HG03196 (cell line): ENCODE data around the gene RGS14.
"Not testable (repeated sequence)": the region's sequence is repeated elsewhere in the genome, so short reads cannot be mapped to it uniquely, and the experiment has no call there.

ENCODE experiments used
- ATAC-seq: cut with Tn5 transposase; IDR thresholded peaks from one replicate; pipeline ENCODE4 v1.9.1; 2021; ENCODE audit not compliant: unreplicated experiment

The RGS14 gene

GRCh38 chr5:177327539-177328522 is 29.9 kb upstream of the RGS14 start:
- no peak for ATAC-seq

DNA sequence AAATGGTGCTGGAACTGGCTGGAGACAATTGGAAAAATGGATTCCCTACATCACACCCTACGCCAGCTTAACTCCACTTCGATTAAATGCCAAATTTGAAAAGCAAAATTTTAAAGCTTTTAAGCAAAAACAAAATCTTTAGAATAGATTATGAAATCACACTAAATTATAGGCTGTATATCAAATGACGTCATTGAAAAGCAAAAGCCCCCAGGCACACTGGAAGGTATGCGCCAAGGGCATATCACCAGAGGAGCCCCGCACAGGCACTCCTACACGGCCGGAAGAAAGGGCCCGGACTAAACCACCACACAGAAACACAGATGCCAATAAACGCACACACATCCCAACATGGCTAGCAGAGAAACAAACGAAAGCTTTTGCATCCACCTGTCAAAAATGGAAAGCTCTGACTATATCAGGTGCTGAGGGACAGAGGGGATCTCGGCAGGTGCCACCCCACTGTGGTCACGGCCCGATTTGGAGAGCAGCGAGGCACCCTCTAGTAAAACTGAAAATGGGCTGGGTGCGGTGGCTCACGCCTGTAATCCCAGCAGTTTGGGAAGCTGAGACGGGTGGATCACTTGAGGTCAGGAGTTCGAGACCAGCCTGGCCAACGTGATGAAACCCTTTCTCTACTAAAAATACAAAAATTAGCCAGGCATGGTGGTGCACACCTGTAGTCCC is 29.0 kb upstream of the RGS14 start:
- no peak for ATAC-seq

DNA sequence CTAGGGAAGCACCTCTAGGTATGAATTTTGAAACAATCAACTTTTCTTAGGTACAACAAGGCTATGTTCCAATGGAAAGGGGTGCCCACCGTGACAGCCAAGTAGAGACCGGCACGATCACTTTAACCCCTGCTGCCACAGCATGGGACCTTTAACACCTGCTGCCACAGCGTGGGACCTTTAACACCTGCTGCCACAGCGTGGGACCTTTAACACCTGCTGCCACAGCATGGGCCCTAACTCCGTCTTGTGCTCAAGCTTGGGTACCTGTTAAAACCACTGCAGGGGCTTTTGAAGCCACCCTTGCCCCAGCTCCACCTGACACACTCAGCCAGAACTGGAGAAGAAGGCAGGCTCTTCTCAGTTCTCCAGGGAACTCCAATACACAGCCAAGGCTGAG is 27.8 kb upstream of the RGS14 start:
- no peak for ATAC-seq

- ATAC-seq: no peak
These were observed 26.5 kb upstream of the RGS14 start for GRCh38 chr5:177330991-177331842.

DNA sequence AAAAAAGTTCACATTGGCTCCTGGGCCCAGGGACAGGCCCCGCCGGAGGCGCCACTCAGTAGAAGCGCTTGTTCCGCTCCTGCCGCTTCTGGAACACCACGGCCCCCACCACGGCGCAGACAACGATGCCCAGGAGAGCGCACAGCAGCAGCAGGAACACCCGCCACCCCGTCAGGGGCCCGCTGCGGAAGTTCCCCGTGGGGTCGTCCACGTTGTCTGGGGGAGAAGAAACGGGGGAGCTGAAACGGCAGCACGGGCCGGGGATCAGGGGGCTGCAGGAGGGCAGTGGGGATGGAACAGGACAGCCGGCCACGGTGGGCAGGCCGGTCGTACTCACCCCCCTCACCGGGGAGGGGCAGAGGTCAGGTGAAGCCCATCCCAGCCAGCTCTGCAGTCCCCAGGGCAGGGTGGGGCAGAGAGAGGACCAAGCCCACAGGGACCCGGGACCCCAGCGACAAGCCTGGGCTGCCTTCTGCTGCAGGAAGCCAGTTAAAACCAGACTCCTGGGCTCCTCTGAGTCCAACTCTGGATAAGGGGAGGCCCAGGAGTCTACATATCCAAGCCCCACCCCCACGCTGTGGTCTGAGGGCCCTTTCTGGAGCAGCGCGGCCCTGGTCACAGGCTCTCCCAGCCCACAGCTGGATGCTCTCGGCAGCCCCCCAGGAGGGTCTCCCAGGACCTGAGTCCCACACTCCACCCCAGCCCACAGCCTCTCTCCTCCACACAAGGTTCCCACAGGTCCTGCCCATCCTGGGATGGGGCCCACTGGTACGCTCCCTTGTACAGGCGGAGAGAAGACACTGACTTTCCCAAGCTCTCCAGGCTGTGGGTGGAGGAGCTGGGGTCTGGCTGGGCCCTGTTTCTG is 25.5 kb upstream of the RGS14 start:
- no peak for ATAC-seq

DNA sequence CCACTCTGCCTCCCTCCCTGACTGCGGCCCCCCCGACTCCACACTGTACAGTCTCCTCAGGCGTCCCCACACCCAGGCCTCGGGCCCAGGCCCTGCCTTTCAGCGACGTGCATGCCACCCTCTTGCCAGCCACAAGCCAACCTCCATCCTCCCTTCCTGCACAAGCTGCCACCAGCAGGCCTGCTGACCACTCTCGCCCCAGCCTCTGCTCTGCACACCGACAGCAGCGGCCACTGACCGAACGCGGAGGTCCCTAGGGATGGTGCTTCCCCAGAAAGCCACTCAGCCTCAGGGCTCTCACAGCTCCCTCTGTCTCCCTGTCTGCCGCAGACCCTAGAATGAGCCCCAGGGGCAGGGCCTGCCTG is 24.8 kb upstream of the RGS14 start:
- no peak for ATAC-seq

DNA sequence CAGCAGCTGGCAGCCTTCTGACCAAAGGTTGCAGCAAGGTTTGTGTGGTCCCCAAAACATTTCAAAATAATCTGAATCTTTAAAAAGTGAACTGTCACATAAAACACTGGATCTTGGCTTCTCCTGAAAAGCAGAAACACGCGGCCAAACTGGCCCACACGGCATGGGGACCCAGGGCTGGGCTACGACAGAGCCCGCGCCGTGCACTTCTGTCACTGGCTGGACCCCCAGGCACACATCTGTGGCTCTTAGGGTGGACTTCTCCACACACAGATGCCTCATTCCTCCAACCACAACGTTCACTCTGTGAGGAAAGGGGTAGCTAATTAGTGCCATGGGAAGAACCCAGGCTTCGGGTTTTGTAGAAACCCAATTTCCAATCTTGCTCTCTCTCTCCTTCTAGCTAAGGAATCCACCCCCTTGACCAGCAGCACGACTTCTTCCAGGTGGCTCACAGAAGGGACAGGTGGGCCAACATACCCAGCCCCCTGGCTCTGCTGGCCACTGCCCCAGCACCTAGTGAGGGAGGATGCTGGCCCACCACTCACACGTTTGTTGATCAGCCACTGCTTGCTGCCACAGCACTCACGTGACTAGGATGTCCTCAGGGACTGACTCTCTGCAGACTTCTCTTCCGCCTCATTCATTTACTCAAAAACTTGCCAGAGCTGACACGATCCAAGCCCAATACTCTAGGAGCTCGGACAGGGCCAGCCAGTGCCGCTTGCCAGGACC is 24.1 kb upstream of the RGS14 start:
- ATAC-seq: no peak

- no peak for ATAC-seq
These were observed 23.6 kb upstream of the RGS14 start for GRCh38 chr5:177334155-177334551.

DNA sequence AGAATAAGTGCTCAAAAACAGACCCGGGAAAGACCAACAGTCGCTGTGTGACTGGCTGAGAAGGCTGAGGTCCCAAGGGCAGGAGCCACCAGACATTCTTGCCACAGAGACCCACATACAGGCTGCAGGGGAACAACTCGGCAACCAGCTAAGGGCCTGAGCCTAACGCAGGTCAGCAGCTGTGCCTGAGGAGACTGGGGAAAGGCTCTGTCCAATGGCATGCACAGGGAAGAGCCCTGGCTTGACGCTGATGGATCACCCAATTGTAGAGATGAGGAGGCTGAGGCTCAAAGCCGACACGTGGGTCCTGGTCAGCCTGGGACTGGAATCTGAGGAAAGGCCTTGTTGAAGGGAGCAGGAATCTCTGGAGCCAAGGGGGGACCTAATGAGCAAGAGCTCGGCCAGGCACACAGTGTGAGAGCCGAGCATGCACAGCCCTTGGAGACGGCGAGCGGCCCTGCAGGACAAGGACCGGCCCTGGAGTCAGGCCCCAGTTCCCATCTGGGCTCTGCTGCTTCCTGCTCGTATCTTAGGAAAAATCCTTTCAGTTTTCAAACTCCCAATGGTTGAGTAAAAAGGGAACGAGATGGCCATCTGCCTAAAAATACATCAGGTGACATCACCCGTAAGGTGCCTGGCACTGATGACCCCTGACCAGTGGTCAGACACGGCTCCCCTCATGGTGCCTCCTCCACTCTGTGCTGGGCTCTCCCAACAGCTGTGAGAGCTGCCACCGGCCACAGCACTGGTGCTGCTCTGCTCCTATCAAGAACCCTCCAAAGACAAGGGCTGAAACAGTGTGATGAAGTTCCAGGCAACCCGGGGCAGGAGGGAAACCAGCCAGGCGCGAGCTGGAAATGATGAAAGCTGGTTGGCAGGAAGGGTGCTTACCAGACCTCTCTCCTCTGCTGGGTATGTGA is 22.7 kb upstream of the RGS14 start:
- ATAC-seq: no peak

GRCh38 chr5:177335701-177336065 is 22.0 kb upstream of the RGS14 start:
- ATAC-seq: no peak

DNA sequence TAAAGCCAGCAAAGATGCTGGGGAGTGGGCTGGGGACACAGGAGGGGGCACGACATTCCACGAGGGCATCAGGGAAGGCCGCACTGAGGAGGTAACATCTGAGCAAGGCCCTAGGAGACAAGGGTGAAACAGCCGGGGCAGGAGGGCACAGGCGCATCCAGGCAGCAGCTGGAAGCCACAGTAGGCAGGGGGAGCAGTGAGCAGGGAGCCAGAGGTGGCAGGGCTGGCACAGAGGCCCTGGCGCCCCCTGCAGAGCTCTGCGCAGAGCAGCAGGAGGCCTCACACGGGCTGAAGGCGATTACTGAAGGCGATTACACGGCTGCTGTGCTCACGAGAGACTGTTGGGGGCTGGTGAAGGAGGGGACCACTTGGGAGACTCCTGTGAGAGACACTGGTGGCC is 21.6 kb upstream of the RGS14 start:
- ATAC-seq: no peak

- no peak for ATAC-seq
These were observed 20.9 kb upstream of the RGS14 start for GRCh38 chr5:177336603-177337494.

DNA sequence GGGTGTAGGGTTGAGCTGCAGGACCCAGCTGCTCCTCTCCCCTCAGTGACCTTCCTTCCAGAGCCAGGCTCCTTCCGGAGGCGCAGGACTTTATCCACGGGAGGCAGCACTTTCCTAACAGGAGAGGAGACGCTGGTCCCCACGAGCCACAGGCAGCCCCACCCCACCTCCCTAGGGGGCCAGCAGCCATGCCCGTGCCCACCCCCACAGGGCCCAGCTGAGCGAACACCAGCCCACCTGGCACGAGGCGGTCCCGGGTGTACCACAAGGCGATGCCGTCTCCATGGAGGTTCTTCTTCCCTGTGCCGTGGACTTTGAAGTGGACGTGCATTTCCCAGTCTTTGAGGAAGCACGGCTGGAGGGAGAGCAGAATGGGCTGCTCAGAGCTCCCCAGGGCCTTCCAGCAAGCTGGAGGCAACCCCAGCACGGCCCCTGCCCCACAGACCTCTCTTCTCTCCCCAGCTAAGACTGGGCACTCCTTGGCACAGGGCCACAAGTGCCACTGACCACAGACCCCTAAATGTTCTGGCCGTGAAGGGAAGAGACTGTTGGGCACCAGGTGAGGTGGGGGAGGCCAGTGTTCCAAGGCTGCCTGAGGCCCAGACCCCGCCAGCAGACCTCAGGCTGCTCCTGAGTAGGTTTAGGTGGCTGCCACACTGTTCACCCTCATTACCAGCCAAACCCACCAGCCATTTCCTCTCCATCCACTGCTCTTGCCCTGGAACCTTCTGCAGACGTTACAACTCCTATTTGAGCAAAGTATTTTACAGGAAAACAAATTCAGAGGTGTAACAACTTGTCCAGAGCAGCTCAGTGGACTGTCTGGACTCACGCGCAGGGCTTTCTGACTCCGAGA is 19.2 kb upstream of the RGS14 start:
- no peak for ATAC-seq

GRCh38 chr5:177339107-177339638 is 18.6 kb upstream of the RGS14 start:
- no peak for ATAC-seq

- ATAC-seq: not testable (repeated sequence)
These were observed 14.7 kb upstream of the RGS14 start for GRCh38 chr5:177343000-177343399.

- no peak for ATAC-seq
These were observed 13.9 kb upstream of the RGS14 start for GRCh38 chr5:177343777-177344176.

DNA sequence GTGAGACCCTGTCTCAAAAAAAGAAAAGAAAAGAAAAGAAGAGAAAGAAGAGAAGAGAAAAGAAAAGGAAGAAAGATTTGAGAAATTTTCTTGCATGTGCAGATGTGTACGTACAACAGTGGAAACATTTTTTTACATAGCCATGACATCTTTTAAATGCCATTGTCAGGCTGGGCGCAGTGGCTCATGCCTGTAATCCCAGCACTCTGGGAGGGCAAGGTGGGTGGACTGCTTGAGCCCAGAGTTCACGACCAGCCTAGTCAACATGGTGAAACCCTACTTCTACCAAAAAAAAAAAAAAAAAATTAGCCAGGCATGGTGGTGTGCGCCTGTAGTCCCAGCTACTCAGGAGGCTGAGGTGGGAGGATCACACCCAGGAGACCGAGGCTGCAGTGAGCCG is 12.8 kb upstream of the RGS14 start:
- no peak for ATAC-seq
